Kidney (tissue), 14 donors: ENCODE results near the gene SLC25A10. TPM values are rescaled to one million over a fixed set of nuclear protein-coding genes. Genes with fewer than 3 reads are reported as not detected.
A peak's percentile ranks its signal among the peaks of the same experiment; 100 is the strongest.

Experiments
- DNase-seq, 5 donors: peaks; one replicate each; pipeline ENCODE4 v3.0.0-alpha.2; 2013 to 2020
- FAIRE-seq: peaks from 2 replicates; lab custom pipeline; 2012; peaks lifted over from hg19 to GRCh38; lab: Jason Lieb, UNC
- H3K27ac ChIP-seq, 2 donors: one replicate each; pipeline ENCODE4 v1.7.0; 2013; ENCODE audit warnings: low read depth in 2 of 2, low read length in 2 of 2, inconsistent platforms in 1 of 2
- H3K27me3 ChIP-seq: one replicate; pipeline ENCODE4 v1.7.1; 2013; ENCODE audit warnings: low read length, inconsistent platforms; ENCODE audit not compliant: control insufficient read depth, insufficient read depth
- H3K36me3 ChIP-seq, 3 donors: one replicate each; pipeline versions ENCODE4 v1.7.0 to v1.7.1; 2013; ENCODE audit warnings: low read length in 3 of 3, control low read depth in 1 of 3, inconsistent platforms in 1 of 3; ENCODE audit not compliant: insufficient read depth in 3 of 3, control insufficient read depth in 2 of 3
- H3K4me1 ChIP-seq, 3 donors: one replicate each; pipeline versions ENCODE4 v1.7.0 to v1.7.1; 2013; ENCODE audit warnings: low read length in 3 of 3, inconsistent platforms in 1 of 3, low read depth in 1 of 3; ENCODE audit not compliant: control insufficient read depth in 2 of 3, insufficient read depth in 2 of 3
- H3K4me3 ChIP-seq, 3 donors: one replicate each; pipeline versions ENCODE4 v1.7.0 to v1.8.1; 2013; ENCODE audit warnings: low read length in 3 of 3, control low read depth in 1 of 3, inconsistent platforms in 1 of 3
- H3K9ac ChIP-seq, 3 donors: one replicate each; pipeline versions ENCODE4 v1.7.0 to v1.7.1; 2013; ENCODE audit warnings: low read length in 3 of 3, control low read depth in 1 of 3, inconsistent platforms in 1 of 3
- H3K9me3 ChIP-seq, 3 donors: one replicate each; pipeline versions ENCODE4 v1.7.0 to v1.7.1; 2013; ENCODE audit warnings: low read length in 3 of 3, control low read depth in 1 of 3, inconsistent platforms in 1 of 3; ENCODE audit not compliant: control insufficient read depth in 2 of 3, insufficient read depth in 1 of 3
- intact Hi-C: fragments of 100-400 bp; cut with DNase I; formaldehyde crosslinking; loops from one replicate; pipeline ENCODE4 v1.11.1; 2022
- polyA plus RNA-seq: library from polyadenylated mRNA; stranded (reverse); fragments of 350-450 nt; fragmentation: Illumina TruSeq; extraction: RNeasy Lipid Tissue Mini Kit (QIAGEN cat#74804); gene quantifications from one replicate; pipeline ENCODE4 v1.2.3, GENCODE V29; 2014; ENCODE audit warnings: low read depth, low replicate concordance; ENCODE audit not compliant: insufficient read depth
- total RNA-seq: library from RNA; stranded (reverse); fragmentation: NEBNext Ultra II Directional; extraction: Animal tissue kit (Norgen Biotek cat#: 25700); gene quantifications from one replicate; pipeline ENCODE4 v1.2.1, GENCODE V29; 2021
- TF ChIP-seq, protein P1 (sequence below): IDR thresholded peaks from 3 replicates; pipeline ENCODE4 v1.5.1; 2012; ENCODE audit warnings: mild to moderate bottlenecking, moderate library complexity, borderline replicate concordance; ENCODE audit not compliant: insufficient read depth; ENCODE audit errors: extremely low read depth
- donor health status: control.
- donor health status: control.
- donor health status: control.
- donor health status: control.
- donor health status: control.
- donor health status: DM: yes; HTN: yes; CAD: no.
- donor health status: Normal renal cell carcinoma (clear cell type).

SLC25A10 gene
- total and polyA plus RNA-seq, 2 donors from 2014 or later = 19.9 to 94.5 TPM

DNA sequence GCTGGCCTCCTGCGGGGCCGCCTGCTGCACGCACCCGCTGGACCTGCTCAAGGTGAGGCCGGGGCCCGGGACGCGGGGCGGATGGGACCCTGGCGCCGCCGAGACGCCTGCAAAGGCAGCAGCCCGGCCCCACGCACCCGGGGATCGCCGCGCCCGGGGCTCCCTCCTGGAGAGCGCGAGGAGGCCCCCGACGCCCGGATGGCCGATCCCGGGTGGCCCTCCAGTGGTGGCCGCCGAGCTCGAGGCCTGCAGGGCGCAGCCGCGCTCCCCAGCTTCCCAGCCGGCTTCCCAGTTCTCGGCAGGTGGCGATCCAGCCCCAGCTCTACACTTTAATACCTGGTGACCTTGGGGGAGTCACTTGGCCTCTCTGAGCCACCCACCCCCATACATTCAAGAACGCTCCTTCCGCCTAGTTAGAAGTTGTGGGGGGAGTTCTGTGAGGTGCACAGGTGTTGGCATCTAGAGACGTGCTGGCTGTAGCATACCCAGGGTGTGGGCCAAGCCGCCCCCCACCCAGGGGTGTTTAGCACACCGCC is 452 bp downstream of the SLC25A10 start:
- peak overlapping the region; percentile 28 to 49 for H3K27ac ChIP-seq
- H3K9ac ChIP-seq = peak overlapping the region in 1 of 3 donors; percentile 77
- intact Hi-C loops = no loop called here
- peaks cover 0 to 35% (median 7%) of the 10 kb centered on the region in 3 donors for H3K4me1 ChIP-seq
- DNase-seq (peak in 3 of 5 donors; percentile 40 to 81 (median 59)), FAIRE-seq (no peak)
- peak overlapping the region; percentile 16 to 70 (median 56) for H3K4me3 ChIP-seq
- no peaks in the 10 kb centered on the region for H3K9me3 ChIP-seq
- TF ChIP-seq, protein P1, sequence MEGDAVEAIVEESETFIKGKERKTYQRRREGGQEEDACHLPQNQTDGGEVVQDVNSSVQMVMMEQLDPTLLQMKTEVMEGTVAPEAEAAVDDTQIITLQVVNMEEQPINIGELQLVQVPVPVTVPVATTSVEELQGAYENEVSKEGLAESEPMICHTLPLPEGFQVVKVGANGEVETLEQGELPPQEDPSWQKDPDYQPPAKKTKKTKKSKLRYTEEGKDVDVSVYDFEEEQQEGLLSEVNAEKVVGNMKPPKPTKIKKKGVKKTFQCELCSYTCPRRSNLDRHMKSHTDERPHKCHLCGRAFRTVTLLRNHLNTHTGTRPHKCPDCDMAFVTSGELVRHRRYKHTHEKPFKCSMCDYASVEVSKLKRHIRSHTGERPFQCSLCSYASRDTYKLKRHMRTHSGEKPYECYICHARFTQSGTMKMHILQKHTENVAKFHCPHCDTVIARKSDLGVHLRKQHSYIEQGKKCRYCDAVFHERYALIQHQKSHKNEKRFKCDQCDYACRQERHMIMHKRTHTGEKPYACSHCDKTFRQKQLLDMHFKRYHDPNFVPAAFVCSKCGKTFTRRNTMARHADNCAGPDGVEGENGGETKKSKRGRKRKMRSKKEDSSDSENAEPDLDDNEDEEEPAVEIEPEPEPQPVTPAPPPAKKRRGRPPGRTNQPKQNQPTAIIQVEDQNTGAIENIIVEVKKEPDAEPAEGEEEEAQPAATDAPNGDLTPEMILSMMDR = no peak
- no peaks in the 10 kb centered on the region for H3K36me3 ChIP-seq
- peaks cover 4% of the 10 kb centered on the region for H3K27me3 ChIP-seq

DNA sequence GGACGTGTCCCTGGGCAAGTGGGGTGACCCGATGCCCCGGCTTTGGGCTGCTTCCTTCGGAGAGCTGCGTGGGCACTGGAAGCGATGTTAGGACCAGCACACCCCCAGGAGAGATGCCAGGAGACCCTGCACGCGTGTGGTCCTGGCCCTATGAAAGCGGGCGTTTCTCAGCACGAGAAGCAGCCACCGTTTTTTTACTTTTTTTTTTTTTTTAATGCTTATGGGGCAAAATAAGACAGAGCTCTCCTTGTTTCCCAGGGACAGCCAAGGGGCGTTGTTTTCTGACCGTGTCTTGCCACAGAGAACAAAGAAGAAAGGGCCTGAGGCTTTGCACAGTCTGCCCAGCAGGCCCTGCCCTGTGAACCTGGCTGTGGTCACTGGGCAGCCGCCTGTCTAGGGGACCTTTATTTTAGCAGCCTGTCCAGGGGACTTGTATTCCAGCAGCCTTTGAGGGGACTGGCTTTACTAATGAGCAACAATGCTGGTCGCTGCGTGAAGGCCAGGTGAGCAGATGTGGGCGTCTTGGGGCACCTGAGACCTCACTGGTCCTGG is 996 bp downstream of the SLC25A10 start:
- H3K9me3 ChIP-seq = no peaks in the 10 kb centered on the region
- peak overlapping the region; percentile 65 to 67 for H3K27ac ChIP-seq
- H3K27me3 ChIP-seq = peaks cover 4% of the 10 kb centered on the region
- H3K4me3 ChIP-seq = peak overlapping the region; percentile 16 to 70 (median 56)
- peaks cover 0 to 35% (median 7%) of the 10 kb centered on the region in 3 donors for H3K4me1 ChIP-seq
- TF ChIP-seq, protein P1 = no peak
- DNase-seq = peak in 2 of 5 donors; percentile 31 to 77
- H3K9ac ChIP-seq = peak overlapping the region in 1 of 3 donors; percentile 77
- no peaks in the 10 kb centered on the region for H3K36me3 ChIP-seq
- FAIRE-seq = no peak
- intact Hi-C loops = no loop called here

DNA sequence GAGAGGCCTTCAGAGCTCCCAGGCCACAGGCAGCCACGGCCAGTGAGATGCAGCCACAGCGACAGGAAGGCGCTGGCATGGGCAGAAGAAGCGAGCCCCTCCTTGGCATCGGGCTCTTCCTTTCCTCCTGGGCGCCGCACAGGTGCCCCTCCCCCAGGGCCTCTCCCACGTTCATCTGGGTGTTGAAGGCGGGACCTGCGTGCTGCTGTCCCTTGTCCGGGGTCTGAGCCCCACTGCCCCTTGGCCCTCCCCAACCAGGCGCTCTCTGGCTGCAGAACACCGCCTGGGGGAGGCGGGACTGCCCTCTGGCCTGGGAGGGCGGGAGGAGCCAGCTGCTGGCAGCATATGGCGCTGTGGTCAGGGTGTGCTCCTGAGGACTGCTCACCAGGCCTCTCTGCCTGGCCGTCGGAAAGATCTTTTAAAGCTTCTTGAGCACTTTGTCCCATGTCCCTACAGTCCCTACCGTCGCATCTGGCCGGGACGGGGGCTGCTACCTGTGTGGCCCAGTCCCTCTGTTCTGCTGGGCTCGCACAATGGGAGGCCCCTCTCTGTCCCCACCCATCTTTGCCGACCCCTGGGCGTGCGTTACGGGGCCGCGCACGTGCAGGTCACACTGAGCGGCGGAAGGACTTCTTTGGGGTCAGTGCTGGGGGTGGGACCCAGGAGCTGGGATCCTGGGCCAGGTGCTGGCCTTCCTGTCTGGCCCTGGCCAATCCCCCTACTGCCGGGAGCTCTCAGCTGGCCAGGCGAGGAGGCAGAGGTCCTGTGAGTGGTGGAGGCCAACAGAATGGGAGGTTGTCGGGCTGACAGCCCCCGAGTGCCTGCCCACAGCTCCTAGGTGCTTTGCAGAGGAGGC is 1.7 kb downstream of the SLC25A10 start:
- H3K4me1 ChIP-seq = peaks cover 0 to 35% (median 7%) of the 10 kb centered on the region in 3 donors
- DNase-seq (peak in 3 of 5 donors; percentile 50 to 80 (median 71)), FAIRE-seq (no peak)
- TF ChIP-seq, protein P1 = no peak
- H3K9ac ChIP-seq = peak overlapping the region in 1 of 3 donors; percentile 77
- peak overlapping the region; percentile 65 to 67 for H3K27ac ChIP-seq
- peak overlapping the region in 2 of 3 donors; percentile 56 to 70 for H3K4me3 ChIP-seq
- H3K9me3 ChIP-seq = no peaks in the 10 kb centered on the region
- H3K36me3 ChIP-seq = no peaks in the 10 kb centered on the region
- peaks cover 4% of the 10 kb centered on the region for H3K27me3 ChIP-seq
- intact Hi-C loops = no loop called here
